ENCODE data around the gene HENMT1.
"Not testable (repeated sequence)": the region's sequence is repeated elsewhere in the genome, so short reads cannot be mapped to it uniquely, and the experiment has no call there.

DNA sequence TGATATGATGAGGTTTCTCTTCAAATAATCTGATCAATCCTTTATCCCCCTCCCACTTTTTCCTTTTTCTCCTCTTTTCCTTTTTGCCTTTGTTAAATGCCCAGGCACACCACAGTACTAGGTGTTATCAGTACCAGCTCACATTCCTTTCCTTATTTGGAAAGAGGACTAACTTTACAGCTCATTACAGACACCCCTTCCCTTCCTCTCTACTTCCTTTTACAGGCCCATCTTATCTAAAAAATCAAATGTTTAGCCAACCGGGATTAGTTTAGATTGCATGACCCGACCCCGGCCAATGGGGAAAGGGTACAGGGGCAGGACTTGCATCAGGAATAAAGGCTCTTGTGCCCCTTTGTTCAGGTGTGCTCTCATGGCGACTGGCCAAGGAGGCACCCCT, 20.8 kb upstream of the HENMT1 start:
- TF ChIP-seq, protein P1, sequence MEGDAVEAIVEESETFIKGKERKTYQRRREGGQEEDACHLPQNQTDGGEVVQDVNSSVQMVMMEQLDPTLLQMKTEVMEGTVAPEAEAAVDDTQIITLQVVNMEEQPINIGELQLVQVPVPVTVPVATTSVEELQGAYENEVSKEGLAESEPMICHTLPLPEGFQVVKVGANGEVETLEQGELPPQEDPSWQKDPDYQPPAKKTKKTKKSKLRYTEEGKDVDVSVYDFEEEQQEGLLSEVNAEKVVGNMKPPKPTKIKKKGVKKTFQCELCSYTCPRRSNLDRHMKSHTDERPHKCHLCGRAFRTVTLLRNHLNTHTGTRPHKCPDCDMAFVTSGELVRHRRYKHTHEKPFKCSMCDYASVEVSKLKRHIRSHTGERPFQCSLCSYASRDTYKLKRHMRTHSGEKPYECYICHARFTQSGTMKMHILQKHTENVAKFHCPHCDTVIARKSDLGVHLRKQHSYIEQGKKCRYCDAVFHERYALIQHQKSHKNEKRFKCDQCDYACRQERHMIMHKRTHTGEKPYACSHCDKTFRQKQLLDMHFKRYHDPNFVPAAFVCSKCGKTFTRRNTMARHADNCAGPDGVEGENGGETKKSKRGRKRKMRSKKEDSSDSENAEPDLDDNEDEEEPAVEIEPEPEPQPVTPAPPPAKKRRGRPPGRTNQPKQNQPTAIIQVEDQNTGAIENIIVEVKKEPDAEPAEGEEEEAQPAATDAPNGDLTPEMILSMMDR (IDR thresholded peaks at IDR 0.05) = not testable (repeated sequence)
- TF ChIP-seq POLR2A (IDR thresholded peaks at IDR 0.05) = not testable (repeated sequence)

All from testis (tissue), 2 donors.